GM18870 (cell line): Measurements from ENCODE around the gene CLDN10.
"Not testable (repeated sequence)": the region's sequence is repeated elsewhere in the genome, so short reads cannot be mapped to it uniquely, and the experiment has no call there.

Experiments used
- ATAC-seq: cut with Tn5 transposase; IDR thresholded peaks from one replicate; pipeline ENCODE4 v1.9.1; 2021; ENCODE audit warnings: moderate library complexity; ENCODE audit not compliant: unreplicated experiment

The CLDN10 gene

GRCh38 chr13:95540888-95541287 lies 11.6 kb upstream of the CLDN10 start:
- ATAC-seq, result no peak

GRCh38 chr13:95541308-95541707 lies 11.2 kb upstream of the CLDN10 start:
- no peak for ATAC-seq

GRCh38 chr13:95541911-95542474 lies 10.5 kb upstream of the CLDN10 start:
- no peak for ATAC-seq

- ATAC-seq, result no peak
Observed at GRCh38 chr13:95544293-95544692, 8.2 kb upstream of the CLDN10 start.

- ATAC-seq, result no peak
Observed at GRCh38 chr13:95546919-95547318, 5.6 kb upstream of the CLDN10 start.

GRCh38 chr13:95547531-95548167 lies 4.9 kb upstream of the CLDN10 start:
- ATAC-seq, result no peak

GRCh38 chr13:95552208-95552538 lies 347 bp upstream of the CLDN10 start:
- no peak for ATAC-seq

- ATAC-seq, result no peak
Observed at GRCh38 chr13:95553581-95554385, 1.3 kb downstream of the CLDN10 start.

GRCh38 chr13:95557013-95557412 lies 4.5 kb downstream of the CLDN10 start:
- no peak for ATAC-seq

GRCh38 chr13:95559100-95559499 lies 6.6 kb downstream of the CLDN10 start:
- no peak for ATAC-seq

GRCh38 chr13:95560387-95560786 lies 7.9 kb downstream of the CLDN10 start:
- no peak for ATAC-seq

- ATAC-seq, result no peak
Observed at GRCh38 chr13:95564091-95564490, 11.6 kb downstream of the CLDN10 start.

GRCh38 chr13:95564733-95565291 lies 12.3 kb downstream of the CLDN10 start:
- ATAC-seq, result no peak

GRCh38 chr13:95565758-95566157 lies 13.2 kb downstream of the CLDN10 start:
- ATAC-seq, result not testable (repeated sequence)

GRCh38 chr13:95568131-95568530 lies 15.6 kb downstream of the CLDN10 start:
- ATAC-seq, result peak; percentile 50

GRCh38 chr13:95570016-95570415 lies 17.5 kb downstream of the CLDN10 start:
- no peak for ATAC-seq

- no peak for ATAC-seq
Observed at GRCh38 chr13:95571941-95572340, 19.4 kb downstream of the CLDN10 start.

GRCh38 chr13:95573221-95573620 lies 20.7 kb downstream of the CLDN10 start:
- ATAC-seq, result no peak

- peak; percentile 98 for ATAC-seq
Observed at GRCh38 chr13:95579303-95579702, 26.8 kb downstream of the CLDN10 start.

- ATAC-seq, result no peak
Observed at GRCh38 chr13:95585867-95586266, 33.3 kb downstream of the CLDN10 start.

GRCh38 chr13:95588134-95588533 lies 35.6 kb downstream of the CLDN10 start:
- ATAC-seq, result no peak

GRCh38 chr13:95588721-95589120 lies 36.2 kb downstream of the CLDN10 start:
- no peak for ATAC-seq
